Neural progenitor cell (in vitro differentiated cells): Measurements from ENCODE around the gene NFE2. TPM values are rescaled to one million over a fixed set of nuclear protein-coding genes. Genes with fewer than 3 reads are reported as not detected.
A peak's percentile ranks its signal among the peaks of the same experiment; 100 is the strongest.

Source experiments
- DNase-seq: peaks from one replicate; pipeline ENCODE4 v3.0.0-alpha.2; 2016; ENCODE audit warnings: low spot score
- H2AFZ ChIP-seq: fragments of 200-600 bp; sonication (generic); replicated peaks from 2 replicates; pipeline ENCODE4 v1.6.1; 2016; ENCODE audit warnings: antibody characterized with exemption
- H3F3A ChIP-seq: fragments of 200-600 bp; sonication (generic); 2 replicates; pipeline ENCODE4 v1.6.1; 2016; ENCODE audit warnings: antibody characterized with exemption, low read depth
- H3K27ac ChIP-seq: fragments of 200-600 bp; sonication (generic); 2 replicates; pipeline ENCODE4 v1.5.1; 2016; ENCODE audit warnings: mild to moderate bottlenecking
- H3K27me3 ChIP-seq: fragments of 200-600 bp; sonication (generic); 2 replicates; pipeline ENCODE4 v1.6.1; 2016; ENCODE audit warnings: mild to moderate bottlenecking, moderate library complexity
- H3K36me3 ChIP-seq: fragments of 200-600 bp; sonication (generic); 2 replicates; pipeline ENCODE4 v1.5.1; 2016
- H3K4me1 ChIP-seq: fragments of 200-600 bp; sonication (generic); 2 replicates; pipeline ENCODE4 v1.6.1; 2016; ENCODE audit warnings: mixed run types
- H3K4me2 ChIP-seq: fragments of 200-600 bp; sonication (generic); 2 replicates; pipeline ENCODE4 v1.6.1; 2016
- H3K4me3 ChIP-seq: fragments of 200-600 bp; sonication (generic); 2 replicates; pipeline ENCODE4 v1.5.1; 2016
- H3K79me2 ChIP-seq: fragments of 200-600 bp; sonication (generic); 2 replicates; pipeline ENCODE4 v1.6.1; 2016; ENCODE audit warnings: low read depth
- H3K9ac ChIP-seq: fragments of 200-600 bp; sonication (generic); 2 replicates; pipeline ENCODE4 v1.6.1; 2016
- H3K9me3 ChIP-seq: fragments of 200-600 bp; sonication (generic); 2 replicates; pipeline ENCODE4 v1.5.1; 2016; ENCODE audit warnings: low read depth
- H4K20me1 ChIP-seq: fragments of 200-600 bp; sonication (generic); 2 replicates; pipeline ENCODE4 v1.6.1; 2016; ENCODE audit warnings: low read depth
- H3K27ac Mint-ChIP-seq: 3 replicates; pipeline ENCODE4 v1.8.0; 2021; ENCODE audit warnings: mixed read lengths
- H3K27me3 Mint-ChIP-seq: 2 replicates; pipeline ENCODE4 v1.8.0; 2022; ENCODE audit warnings: low read depth, mild to moderate bottlenecking, inconsistent platforms, moderate library complexity, mixed read lengths; ENCODE audit not compliant: insufficient read depth
- H3K36me3 Mint-ChIP-seq: 3 replicates; pipeline ENCODE4 v1.8.0; 2021; ENCODE audit warnings: mixed read lengths
- H3K4me1 Mint-ChIP-seq: 3 replicates; pipeline ENCODE4 v1.8.0; 2021; ENCODE audit warnings: mixed read lengths
- H3K4me3 Mint-ChIP-seq: 3 replicates; pipeline ENCODE4 v1.8.0; 2021; ENCODE audit warnings: mild to moderate bottlenecking, moderate library complexity, mixed read lengths
- H3K9me3 Mint-ChIP-seq: 3 replicates; pipeline ENCODE4 v1.8.0; 2020; ENCODE audit warnings: mixed read lengths
- EZH2 ChIP-seq: fragments of 200-600 bp; sonication (generic); IDR thresholded peaks from 2 replicates; pipeline ENCODE4 v1.6.1; 2017; ENCODE audit warnings: antibody characterized with exemption, mild to moderate bottlenecking, moderate library complexity
- EZH2phosphoT487 ChIP-seq: fragments of 200-600 bp; sonication (generic); IDR thresholded peaks from 2 replicates; pipeline ENCODE4 v1.6.1; 2017; ENCODE audit warnings: antibody characterized with exemption
- total RNA-seq: library from RNA; depleted of rRNA; stranded (reverse); fragments of >200 nt; gene quantifications from 2 replicates; pipeline ENCODE4 v1.2.3, GENCODE V29; 2015; ENCODE audit warnings: low replicate concordance
- TF ChIP-seq, protein P1 (sequence below): fragments of 200-600 bp; sonication (generic); IDR thresholded peaks from 2 replicates; pipeline ENCODE4 v1.5.1; 2017; ENCODE audit warnings: antibody characterized with exemption, mild to moderate bottlenecking

NFE2 gene
- total RNA-seq, 1 donor from 2014 or later: 2.8 TPM

DNA sequence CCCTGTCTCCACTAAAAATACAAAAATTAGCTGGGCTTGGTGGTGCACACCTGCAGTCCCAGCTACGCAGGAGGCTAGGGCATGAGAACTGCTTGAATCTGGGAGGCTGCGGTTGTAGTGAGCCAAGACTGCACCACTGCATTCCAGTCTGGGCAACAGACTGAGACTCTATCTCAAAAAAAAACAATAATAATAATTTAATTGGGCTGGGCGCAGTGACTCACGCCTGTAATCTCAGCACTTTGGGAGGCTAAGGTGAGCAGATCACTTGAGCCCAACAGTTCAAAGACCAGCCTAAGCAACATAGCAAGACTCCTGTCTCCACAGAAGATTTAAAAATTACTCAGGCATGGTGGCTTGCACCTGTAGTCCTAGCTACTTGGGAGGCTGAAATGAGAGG, 47.6 kb downstream of the NFE2 start:
- Histone ChIP-seq H3K36me3 (peaks cover 50% of the 10 kb centered on the region), H3F3A (peaks cover 53% of the 10 kb centered on the region), H3K27me3 (no peaks in the 10 kb centered on the region), H3K79me2 (peaks cover 98% of the 10 kb centered on the region), H2AFZ (no peak overlapping the region), H3K4me3 (no peak overlapping the region), H3K27ac (peak overlapping the region; percentile 58), H3K4me1 (peaks cover 26% of the 10 kb centered on the region), H3K9me3 (no peaks in the 10 kb centered on the region), H3K9ac (no peak overlapping the region), H3K4me2 (no peak overlapping the region), H4K20me1 (peaks cover 5% of the 10 kb centered on the region)
- Mint-ChIP-seq H3K27ac (no peak overlapping the region), H3K27me3 (peaks cover 4% of the 10 kb centered on the region), H3K4me3 (no peak overlapping the region), H3K36me3 (peaks cover 43% of the 10 kb centered on the region), H3K9me3 (no peaks in the 10 kb centered on the region), H3K4me1 (peaks cover 19% of the 10 kb centered on the region)
- TF ChIP-seq EZH2: no peak
- TF ChIP-seq, protein P1, sequence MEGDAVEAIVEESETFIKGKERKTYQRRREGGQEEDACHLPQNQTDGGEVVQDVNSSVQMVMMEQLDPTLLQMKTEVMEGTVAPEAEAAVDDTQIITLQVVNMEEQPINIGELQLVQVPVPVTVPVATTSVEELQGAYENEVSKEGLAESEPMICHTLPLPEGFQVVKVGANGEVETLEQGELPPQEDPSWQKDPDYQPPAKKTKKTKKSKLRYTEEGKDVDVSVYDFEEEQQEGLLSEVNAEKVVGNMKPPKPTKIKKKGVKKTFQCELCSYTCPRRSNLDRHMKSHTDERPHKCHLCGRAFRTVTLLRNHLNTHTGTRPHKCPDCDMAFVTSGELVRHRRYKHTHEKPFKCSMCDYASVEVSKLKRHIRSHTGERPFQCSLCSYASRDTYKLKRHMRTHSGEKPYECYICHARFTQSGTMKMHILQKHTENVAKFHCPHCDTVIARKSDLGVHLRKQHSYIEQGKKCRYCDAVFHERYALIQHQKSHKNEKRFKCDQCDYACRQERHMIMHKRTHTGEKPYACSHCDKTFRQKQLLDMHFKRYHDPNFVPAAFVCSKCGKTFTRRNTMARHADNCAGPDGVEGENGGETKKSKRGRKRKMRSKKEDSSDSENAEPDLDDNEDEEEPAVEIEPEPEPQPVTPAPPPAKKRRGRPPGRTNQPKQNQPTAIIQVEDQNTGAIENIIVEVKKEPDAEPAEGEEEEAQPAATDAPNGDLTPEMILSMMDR: no peak
- no peak for TF ChIP-seq EZH2phosphoT487
- DNase-seq: no peak

DNA sequence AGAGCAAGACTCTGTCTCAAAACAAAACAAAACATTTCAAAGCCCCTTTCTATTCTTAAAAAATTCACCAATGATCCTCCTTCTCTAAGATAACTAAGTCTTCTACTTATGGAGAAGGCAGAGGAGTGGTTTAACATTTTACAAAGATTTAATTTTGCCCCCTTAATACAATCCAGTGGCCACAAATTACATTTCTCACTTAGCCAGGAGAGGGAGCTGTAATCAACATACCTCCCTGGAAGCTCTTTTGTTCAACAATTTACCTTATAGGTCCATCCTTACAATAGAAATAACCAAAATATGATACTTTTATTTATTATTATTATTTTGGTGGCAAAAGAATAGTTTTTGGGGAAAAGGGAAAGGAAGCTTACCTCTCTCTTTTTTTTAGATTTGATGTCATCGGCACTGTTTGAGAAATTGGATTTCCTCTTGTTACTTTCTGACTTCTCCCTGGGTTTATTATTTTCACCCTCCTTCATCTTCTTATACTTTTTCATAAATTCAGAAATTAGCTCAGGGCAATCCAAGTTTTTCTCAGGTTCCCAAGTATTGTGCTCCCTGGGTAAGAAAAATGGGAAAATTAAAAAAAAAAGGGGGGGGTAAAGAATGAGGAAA, 49.0 kb downstream of the NFE2 start:
- Histone ChIP-seq H3K27ac (peak overlapping the region; percentile 58), H3K4me3 (no peak overlapping the region), H3K79me2 (peaks cover 98% of the 10 kb centered on the region), H4K20me1 (peaks cover 11% of the 10 kb centered on the region), H3K4me2 (no peak overlapping the region), H3K36me3 (peaks cover 54% of the 10 kb centered on the region), H3K9me3 (no peaks in the 10 kb centered on the region), H3K27me3 (no peaks in the 10 kb centered on the region), H2AFZ (no peak overlapping the region), H3K4me1 (peaks cover 11% of the 10 kb centered on the region), H3F3A (peaks cover 39% of the 10 kb centered on the region), H3K9ac (no peak overlapping the region)
- Mint-ChIP-seq H3K4me3 (no peak overlapping the region), H3K27me3 (peaks cover 4% of the 10 kb centered on the region), H3K4me1 (peaks cover 5% of the 10 kb centered on the region), H3K9me3 (no peaks in the 10 kb centered on the region), H3K36me3 (peaks cover 42% of the 10 kb centered on the region), H3K27ac (no peak overlapping the region)
- no peak for TF ChIP-seq EZH2phosphoT487
- TF ChIP-seq, protein P1: peak; percentile 72
- DNase-seq: peak; percentile 60

DNA sequence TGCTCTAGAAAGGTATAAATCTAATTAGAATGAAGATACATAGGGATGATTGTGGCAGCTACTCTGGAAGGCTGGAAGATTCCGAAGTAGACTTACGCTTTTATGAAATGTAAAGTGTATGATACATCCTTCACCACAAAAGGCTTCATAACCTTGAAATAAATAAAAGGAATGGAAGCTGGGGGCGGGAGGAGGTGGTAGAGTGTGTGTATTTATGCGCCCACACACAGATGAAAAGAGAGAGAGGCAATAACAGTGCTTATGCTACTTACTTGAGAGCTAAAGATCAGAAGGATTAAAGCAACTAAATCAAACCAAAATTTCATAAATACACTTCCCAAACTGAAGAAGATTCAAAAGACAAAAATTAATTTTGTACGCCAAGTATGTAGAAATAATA, 51.3 kb downstream of the NFE2 start:
- Histone ChIP-seq H3K79me2 (peaks cover 90% of the 10 kb centered on the region), H4K20me1 (peaks cover 15% of the 10 kb centered on the region), H3K36me3 (peaks cover 41% of the 10 kb centered on the region), H3K27me3 (no peaks in the 10 kb centered on the region), H2AFZ (no peak overlapping the region), H3K4me3 (no peak overlapping the region), H3K4me2 (no peak overlapping the region), H3K27ac (peak overlapping the region; percentile 10), H3F3A (peaks cover 24% of the 10 kb centered on the region), H3K4me1 (no peaks in the 10 kb centered on the region), H3K9me3 (no peaks in the 10 kb centered on the region), H3K9ac (no peak overlapping the region)
- no peak for DNase-seq
- H3K4me3 Mint-ChIP-seq: no peak overlapping the region
- H3K27ac Mint-ChIP-seq: no peak overlapping the region
- no peaks in the 10 kb centered on the region for H3K4me1 Mint-ChIP-seq
- TF ChIP-seq EZH2 (no peak), EZH2phosphoT487 (no peak)
- TF ChIP-seq, protein P1: no peak
- peaks cover 4% of the 10 kb centered on the region for H3K27me3 Mint-ChIP-seq
- H3K36me3 Mint-ChIP-seq: peaks cover 42% of the 10 kb centered on the region
- H3K9me3 Mint-ChIP-seq: no peaks in the 10 kb centered on the region
